ENCODE measurements around the gene KLRD1. TPM values are rescaled to one million over a fixed set of nuclear protein-coding genes. Genes with fewer than 3 reads are reported as not detected.
"Not testable (repeated sequence)": the region's sequence is repeated elsewhere in the genome, so short reads cannot be mapped to it uniquely, and the experiment has no call there.

The KLRD1 gene
- total and polyA plus RNA-seq, 2 donors (not counting 1 experiment from before 2014, with no cell fraction given): 0.06 to 0.17 TPM

DNA sequence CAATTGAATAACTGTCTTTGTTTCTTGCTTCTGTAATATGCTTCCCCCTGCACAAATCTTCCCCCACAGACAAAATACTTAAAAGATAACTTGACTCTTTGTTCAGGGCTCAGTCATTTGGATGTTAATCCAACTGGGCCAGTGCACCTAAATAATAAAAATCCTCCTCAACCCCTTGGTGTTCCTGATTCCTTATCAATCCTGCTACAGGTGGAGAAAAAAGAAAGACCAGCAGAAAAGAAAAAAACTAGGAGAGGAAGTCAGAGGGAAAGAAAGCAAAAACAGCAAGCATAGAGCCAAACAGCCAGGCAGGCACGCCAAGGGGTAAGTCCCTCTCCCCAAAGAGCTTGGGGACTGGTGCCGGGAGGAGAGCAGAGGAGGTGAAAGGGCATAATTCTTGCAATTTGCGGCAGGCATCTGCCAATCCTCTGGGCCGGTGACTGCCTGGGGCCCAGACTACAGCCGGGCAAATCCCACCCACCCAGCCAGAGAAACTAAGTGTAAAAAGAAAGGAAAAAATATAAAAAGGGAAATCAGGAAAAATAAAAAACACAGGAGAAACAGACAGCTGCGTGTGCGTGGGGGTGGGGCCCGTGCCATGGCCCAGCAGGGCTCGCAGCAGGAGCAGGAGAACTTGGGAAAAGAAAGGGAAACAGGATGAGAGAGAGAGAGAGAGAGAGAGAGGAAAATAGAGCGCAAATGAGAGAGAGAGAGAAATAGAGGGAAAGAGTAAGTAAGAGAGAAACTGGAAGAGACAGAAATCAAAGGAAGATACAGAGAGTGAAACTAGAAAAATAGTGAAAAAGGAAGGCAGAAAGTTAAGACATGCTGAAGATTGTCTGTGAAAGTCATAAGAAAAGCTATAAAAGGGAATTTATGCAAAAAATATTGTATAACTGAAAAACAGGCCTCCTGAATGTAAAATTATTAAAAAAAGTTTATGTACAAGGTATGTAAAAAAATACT lies 60.8 kb downstream of the KLRD1 start:
- H3K27ac ChIP-seq (ENCODE audit: insufficient read depth, low read length): no peak overlapping the region
- H4K20me1 ChIP-seq (ENCODE audit: control insufficient read depth, extremely low read depth, insufficient read depth, low read length): no peaks in the 10 kb centered on the region
- H3K4me1 ChIP-seq (ENCODE audit: control insufficient read depth, extremely low read depth, insufficient read depth, low read length): peaks cover 9% of the 10 kb centered on the region
- no peak for DNase-seq (ENCODE audit: low read depth in 2 of 2)
- H3K4me2 ChIP-seq (ENCODE audit: extremely low read depth, insufficient read depth, low read length): no peak overlapping the region
- no peak overlapping the region for H3K9ac ChIP-seq (ENCODE audit: insufficient read depth, low read length)
- no peaks in the 10 kb centered on the region for H3K79me2 ChIP-seq (ENCODE audit: control insufficient read depth, insufficient read depth, low read length)
- TF ChIP-seq, protein P1, sequence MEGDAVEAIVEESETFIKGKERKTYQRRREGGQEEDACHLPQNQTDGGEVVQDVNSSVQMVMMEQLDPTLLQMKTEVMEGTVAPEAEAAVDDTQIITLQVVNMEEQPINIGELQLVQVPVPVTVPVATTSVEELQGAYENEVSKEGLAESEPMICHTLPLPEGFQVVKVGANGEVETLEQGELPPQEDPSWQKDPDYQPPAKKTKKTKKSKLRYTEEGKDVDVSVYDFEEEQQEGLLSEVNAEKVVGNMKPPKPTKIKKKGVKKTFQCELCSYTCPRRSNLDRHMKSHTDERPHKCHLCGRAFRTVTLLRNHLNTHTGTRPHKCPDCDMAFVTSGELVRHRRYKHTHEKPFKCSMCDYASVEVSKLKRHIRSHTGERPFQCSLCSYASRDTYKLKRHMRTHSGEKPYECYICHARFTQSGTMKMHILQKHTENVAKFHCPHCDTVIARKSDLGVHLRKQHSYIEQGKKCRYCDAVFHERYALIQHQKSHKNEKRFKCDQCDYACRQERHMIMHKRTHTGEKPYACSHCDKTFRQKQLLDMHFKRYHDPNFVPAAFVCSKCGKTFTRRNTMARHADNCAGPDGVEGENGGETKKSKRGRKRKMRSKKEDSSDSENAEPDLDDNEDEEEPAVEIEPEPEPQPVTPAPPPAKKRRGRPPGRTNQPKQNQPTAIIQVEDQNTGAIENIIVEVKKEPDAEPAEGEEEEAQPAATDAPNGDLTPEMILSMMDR (conservative IDR thresholded peaks at IDR 0.05 in 1 of 2, IDR thresholded peaks at IDR 0.05 in 1 of 2; ENCODE audit: low read depth in 1 of 2, low read length in 2 of 2): no peak
- no peak for TF ChIP-seq EZH2 (IDR thresholded peaks at IDR 0.05; ENCODE audit: low read length, missing control alignments)
- H3K4me3 ChIP-seq (replicated peaks in 1 of 4; ENCODE audit: control extremely low read depth in 1 of 4, insufficient read depth in 1 of 4, low read depth in 3 of 4, low read length in 4 of 4): no peak overlapping the region
- no peaks in the 10 kb centered on the region for H3K27me3 ChIP-seq (ENCODE audit: control insufficient read depth, insufficient read depth, low read length)
- no peaks in the 10 kb centered on the region for H3K36me3 ChIP-seq (ENCODE audit: control insufficient read depth, insufficient read depth, low read length)
- peak overlapping the region; percentile 11 for H2AFZ ChIP-seq (ENCODE audit: low read length)
- H3K9me3 ChIP-seq (ENCODE audit: control insufficient read depth, insufficient read depth, low read depth, low read length): no peaks in the 10 kb centered on the region

DNA sequence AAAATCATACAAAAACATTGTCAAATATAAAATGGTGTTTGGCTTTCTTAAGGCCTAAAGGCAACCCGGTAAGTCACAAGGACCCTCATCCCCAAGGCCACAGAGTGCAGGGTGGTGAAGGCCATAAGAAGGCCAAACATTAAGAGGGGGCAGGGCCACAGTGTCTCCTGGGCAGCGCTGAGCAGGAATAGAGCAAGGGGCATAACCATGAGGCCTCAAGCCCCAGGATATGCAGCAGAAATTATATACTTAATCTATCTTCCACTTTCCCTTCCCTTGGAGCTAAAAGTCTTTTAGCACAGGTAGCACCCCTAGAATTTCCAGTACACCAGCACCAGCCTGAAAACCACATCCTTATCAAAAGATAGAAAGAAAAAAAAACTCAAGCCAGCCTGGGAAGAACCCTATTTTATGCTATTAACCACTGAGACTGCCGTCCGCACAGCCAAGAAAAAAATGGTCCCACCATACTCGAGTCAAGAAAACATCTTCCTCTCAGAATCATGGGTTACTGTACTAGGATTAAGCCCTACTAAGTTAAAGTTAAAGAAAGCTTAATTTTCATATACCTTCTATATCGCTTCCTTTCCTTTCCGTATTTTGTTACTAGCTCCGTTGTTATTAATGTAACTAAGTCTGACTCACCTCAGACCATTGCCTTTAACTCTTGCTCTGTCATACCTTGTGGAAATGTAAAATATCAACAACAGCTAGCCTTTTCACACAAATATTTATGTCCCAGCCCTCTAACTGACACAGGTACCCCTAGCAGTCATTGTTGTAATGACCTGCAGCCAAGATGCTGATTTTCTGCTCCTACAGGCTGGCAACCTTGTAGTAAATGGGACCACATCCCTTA lies 62.1 kb downstream of the KLRD1 start:
- H3K4me3 ChIP-seq (replicated peaks in 1 of 4; ENCODE audit: control extremely low read depth in 1 of 4, insufficient read depth in 1 of 4, low read depth in 3 of 4, low read length in 4 of 4): no peak overlapping the region
- H2AFZ ChIP-seq (ENCODE audit: low read length): no peak overlapping the region

DNA sequence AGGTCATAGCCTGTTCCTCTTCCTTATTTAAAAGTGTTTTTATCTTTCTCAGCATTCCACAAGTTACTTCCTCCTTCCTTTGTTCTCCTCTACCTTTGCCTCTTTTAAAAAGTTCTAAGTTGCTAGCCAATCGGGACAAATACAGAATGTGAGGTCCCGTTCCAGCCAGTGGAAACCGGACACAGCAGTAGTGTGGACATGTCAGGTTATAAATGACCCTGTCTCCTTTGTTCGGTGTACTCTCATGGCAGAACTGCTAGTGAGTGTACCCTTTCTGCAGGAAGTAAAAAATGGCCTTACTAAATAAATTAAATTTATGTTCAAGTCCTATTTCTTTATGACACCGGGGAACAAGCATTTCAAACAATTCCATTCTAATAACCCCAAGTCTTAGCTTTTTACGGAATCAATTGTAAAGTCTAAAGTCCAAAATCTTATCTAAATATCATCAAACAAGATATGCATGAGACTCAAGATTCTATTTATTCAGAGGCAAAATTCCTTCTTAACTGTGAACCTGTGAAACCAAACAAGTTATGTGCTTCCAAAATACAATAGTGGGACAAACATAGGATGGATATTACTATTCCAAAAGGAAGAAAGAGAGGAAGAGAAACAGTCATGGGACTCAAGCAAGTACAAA lies 64.3 kb downstream of the KLRD1 start:
- not testable (repeated sequence) for H3K79me2 ChIP-seq (ENCODE audit: control insufficient read depth, insufficient read depth, low read length); H4K20me1 ChIP-seq (ENCODE audit: control insufficient read depth, extremely low read depth, insufficient read depth, low read length); H3K4me2 ChIP-seq (ENCODE audit: extremely low read depth, insufficient read depth, low read length); H3K27me3 ChIP-seq (ENCODE audit: control insufficient read depth, insufficient read depth, low read length); H3K9me3 ChIP-seq (ENCODE audit: control insufficient read depth, insufficient read depth, low read depth, low read length); H3K36me3 ChIP-seq (ENCODE audit: control insufficient read depth, insufficient read depth, low read length); H3K4me3 ChIP-seq (replicated peaks in 1 of 4; ENCODE audit: control extremely low read depth in 1 of 4, insufficient read depth in 1 of 4, low read depth in 3 of 4, low read length in 4 of 4); DNase-seq (ENCODE audit: low read depth in 2 of 2); H2AFZ ChIP-seq (ENCODE audit: low read length); H3K9ac ChIP-seq (ENCODE audit: insufficient read depth, low read length); H3K27ac ChIP-seq (ENCODE audit: insufficient read depth, low read length); H3K4me1 ChIP-seq (ENCODE audit: control insufficient read depth, extremely low read depth, insufficient read depth, low read length)

More for the DNA sequence above, 62.1 kb downstream of the KLRD1 start:
- Histone ChIP-seq H4K20me1 (ENCODE audit: control insufficient read depth, extremely low read depth, insufficient read depth, low read length) (no peaks in the 10 kb centered on the region), H3K4me2 (ENCODE audit: extremely low read depth, insufficient read depth, low read length) (no peak overlapping the region), H3K4me1 (ENCODE audit: control insufficient read depth, extremely low read depth, insufficient read depth, low read length) (peaks cover 4% of the 10 kb centered on the region), H3K36me3 (ENCODE audit: control insufficient read depth, insufficient read depth, low read length) (no peaks in the 10 kb centered on the region), H3K27me3 (ENCODE audit: control insufficient read depth, insufficient read depth, low read length) (no peaks in the 10 kb centered on the region), H3K27ac (ENCODE audit: insufficient read depth, low read length) (no peak overlapping the region), H3K79me2 (ENCODE audit: control insufficient read depth, insufficient read depth, low read length) (no peaks in the 10 kb centered on the region), H3K9ac (ENCODE audit: insufficient read depth, low read length) (no peak overlapping the region), H3K9me3 (ENCODE audit: control insufficient read depth, insufficient read depth, low read depth, low read length) (no peaks in the 10 kb centered on the region)
- TF ChIP-seq EZH2 (IDR thresholded peaks at IDR 0.05; ENCODE audit: low read length, missing control alignments): no peak
- TF ChIP-seq, protein P1 (conservative IDR thresholded peaks at IDR 0.05 in 1 of 2, IDR thresholded peaks at IDR 0.05 in 1 of 2; ENCODE audit: low read depth in 1 of 2, low read length in 2 of 2): no peak
- DNase-seq (ENCODE audit: low read depth in 2 of 2): no peak
